Natural killer cell (primary cell): ENCODE data around the gene BCAS3. TPM values are rescaled to one million over a fixed set of nuclear protein-coding genes. Genes with fewer than 3 reads are reported as not detected.

Experiments
- ATAC-seq, 3 donors: fragments of 150-1000 bp in 2 of 3; fragments of 200-7000 bp in 1 of 3; cut with Tn5 transposase; 1 replicate in 1 of 3; 2 replicates in 2 of 3; pipeline ENCODE4 v1.10.0; 2021; ENCODE audit warnings: mild to moderate bottlenecking in 2 of 3, moderate library complexity in 2 of 3
- DNase-seq, 2 donors: peaks; one replicate each; pipeline versions ENCODE4 v3.0.0 to v3.0.0-alpha.2; 2013 to 2021; ENCODE audit warnings: mixed read lengths in 1 of 2
- H3K27ac ChIP-seq: one replicate; pipeline ENCODE4 v1.5.1; 2013; ENCODE audit warnings: mild to moderate bottlenecking, low read length
- H3K27me3 ChIP-seq: one replicate; pipeline ENCODE4 v1.6.1; 2013; ENCODE audit warnings: low read length; ENCODE audit not compliant: control insufficient read depth, insufficient read depth
- H3K36me3 ChIP-seq: one replicate; pipeline ENCODE4 v1.6.1; 2013; ENCODE audit warnings: low read length; ENCODE audit not compliant: control insufficient read depth, insufficient read depth
- H3K4me1 ChIP-seq: one replicate; pipeline ENCODE4 v1.6.1; 2013; ENCODE audit warnings: low read length; ENCODE audit not compliant: control insufficient read depth, insufficient read depth
- H3K4me3 ChIP-seq: one replicate; pipeline ENCODE4 v1.5.1; 2013; ENCODE audit warnings: low read length
- H3K9me3 ChIP-seq: one replicate; pipeline ENCODE4 v1.6.1; 2013; ENCODE audit warnings: low read length; ENCODE audit not compliant: control insufficient read depth, insufficient read depth
- H3K27ac Mint-ChIP-seq, 2 donors: one replicate each; pipeline ENCODE4 v1.8.0; 2022; ENCODE audit warnings: mild to moderate bottlenecking in 2 of 2, mixed read lengths in 2 of 2, moderate library complexity in 1 of 2
- H3K27me3 Mint-ChIP-seq, 2 donors: one replicate each; pipeline ENCODE4 v1.8.0; 2022; ENCODE audit warnings: low read depth in 2 of 2, mixed read lengths in 2 of 2
- H3K36me3 Mint-ChIP-seq: one replicate; pipeline ENCODE4 v1.8.0; 2022; ENCODE audit warnings: mixed read lengths
- H3K4me1 Mint-ChIP-seq, 2 donors: one replicate each; pipeline ENCODE4 v1.8.0; 2022; ENCODE audit warnings: mixed read lengths in 2 of 2
- H3K4me3 Mint-ChIP-seq: one replicate; pipeline ENCODE4 v1.8.0; 2022; ENCODE audit warnings: mild to moderate bottlenecking, moderate library complexity, mixed read lengths
- H3K9me3 Mint-ChIP-seq, 2 donors: one replicate each; pipeline ENCODE4 v1.8.0; 2022; ENCODE audit warnings: mixed read lengths in 2 of 2
- WGBS: methylation state at CpG from one replicate; pipeline ENCODE4 v1.1.7; 2013; ENCODE audit warnings: missing lambda C conversion rate; ENCODE audit not compliant: insufficient coverage; 5-methylcytosine and 5-hydroxymethylcytosine counted together
- intact Hi-C: fragments of 100-400 bp; cut with micrococcal nuclease; formaldehyde crosslinking; loops from one replicate; pipeline ENCODE4 v1.14.2; 2022
- total RNA-seq, 4 donors: library from RNA; stranded (reverse); fragments of 120-200 nt in 1 of 4; gene quantifications; one replicate each; pipeline versions ENCODE4 v1.2.3 to v1.2.4, GENCODE V29; 2013 to 2022
- TF ChIP-seq, protein P1 (sequence below): fragments of 200-600 bp; IDR thresholded peaks from one replicate; pipeline ENCODE4 v1.8.0; 2022; ENCODE audit warnings: antibody characterized with exemption

The BCAS3 gene
- total RNA-seq, 3 donors from 2014 or later (not counting 1 experiment from before 2014, with no cell fraction given): 60.5 to 87.8 (median 72.0) TPM

DNA sequence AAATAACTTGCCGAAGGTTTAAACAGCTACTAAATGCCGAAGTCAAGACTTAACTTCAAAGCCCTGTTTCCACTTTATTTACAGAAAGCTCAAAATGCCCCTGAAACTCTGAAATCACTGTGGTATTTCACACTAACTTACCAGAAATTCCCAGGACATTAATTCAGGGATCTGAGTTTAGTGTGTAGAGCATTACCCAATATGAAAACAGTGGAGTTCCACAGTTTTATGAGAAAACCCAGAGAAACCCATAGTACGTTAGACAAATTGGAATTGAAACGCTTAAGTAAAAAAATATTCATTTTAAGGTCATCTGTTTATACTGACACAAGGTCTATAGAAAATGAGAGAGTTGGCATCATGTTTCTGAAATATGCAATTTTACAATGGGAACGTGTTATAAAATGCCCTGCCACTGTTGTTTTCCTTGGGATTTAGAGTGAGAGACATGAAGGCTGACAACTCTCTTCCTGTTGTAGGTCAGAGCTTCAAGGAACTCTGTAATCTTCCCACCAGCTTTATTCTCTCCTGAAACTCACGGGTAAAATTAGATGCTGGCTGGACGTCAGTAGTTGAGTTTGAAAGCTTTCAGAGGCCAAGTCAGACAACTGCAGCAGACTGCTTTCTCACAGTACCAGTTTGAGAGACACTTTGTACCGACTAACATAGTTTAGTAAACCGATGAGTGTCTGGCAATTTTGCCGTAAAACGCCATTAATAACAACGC is 582.6 kb downstream of the BCAS3 start:
- Mint-ChIP-seq H3K4me1 (peaks cover 0 to 3% of the 10 kb centered on the region in 2 donors), H3K27ac (no peak overlapping the region), H3K4me3 (no peak overlapping the region), H3K27me3 (peaks cover 0 to 4% of the 10 kb centered on the region in 2 donors), H3K9me3 (no peaks in the 10 kb centered on the region), H3K36me3 (no peaks in the 10 kb centered on the region)
- no peaks in the 10 kb centered on the region for H3K36me3 ChIP-seq
- no peaks in the 10 kb centered on the region for H3K9me3 ChIP-seq
- intact Hi-C loops: no loop called here
- TF ChIP-seq, protein P1, sequence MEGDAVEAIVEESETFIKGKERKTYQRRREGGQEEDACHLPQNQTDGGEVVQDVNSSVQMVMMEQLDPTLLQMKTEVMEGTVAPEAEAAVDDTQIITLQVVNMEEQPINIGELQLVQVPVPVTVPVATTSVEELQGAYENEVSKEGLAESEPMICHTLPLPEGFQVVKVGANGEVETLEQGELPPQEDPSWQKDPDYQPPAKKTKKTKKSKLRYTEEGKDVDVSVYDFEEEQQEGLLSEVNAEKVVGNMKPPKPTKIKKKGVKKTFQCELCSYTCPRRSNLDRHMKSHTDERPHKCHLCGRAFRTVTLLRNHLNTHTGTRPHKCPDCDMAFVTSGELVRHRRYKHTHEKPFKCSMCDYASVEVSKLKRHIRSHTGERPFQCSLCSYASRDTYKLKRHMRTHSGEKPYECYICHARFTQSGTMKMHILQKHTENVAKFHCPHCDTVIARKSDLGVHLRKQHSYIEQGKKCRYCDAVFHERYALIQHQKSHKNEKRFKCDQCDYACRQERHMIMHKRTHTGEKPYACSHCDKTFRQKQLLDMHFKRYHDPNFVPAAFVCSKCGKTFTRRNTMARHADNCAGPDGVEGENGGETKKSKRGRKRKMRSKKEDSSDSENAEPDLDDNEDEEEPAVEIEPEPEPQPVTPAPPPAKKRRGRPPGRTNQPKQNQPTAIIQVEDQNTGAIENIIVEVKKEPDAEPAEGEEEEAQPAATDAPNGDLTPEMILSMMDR: no peak
- WGBS: 91% methylated on average over 12 of the region's 12 CpGs
- DNase-seq: no peak
- no peaks in the 10 kb centered on the region for H3K4me1 ChIP-seq
- ATAC-seq: no peak
- no peak overlapping the region for H3K27ac ChIP-seq
- no peak overlapping the region for H3K4me3 ChIP-seq
- no peaks in the 10 kb centered on the region for H3K27me3 ChIP-seq

DNA sequence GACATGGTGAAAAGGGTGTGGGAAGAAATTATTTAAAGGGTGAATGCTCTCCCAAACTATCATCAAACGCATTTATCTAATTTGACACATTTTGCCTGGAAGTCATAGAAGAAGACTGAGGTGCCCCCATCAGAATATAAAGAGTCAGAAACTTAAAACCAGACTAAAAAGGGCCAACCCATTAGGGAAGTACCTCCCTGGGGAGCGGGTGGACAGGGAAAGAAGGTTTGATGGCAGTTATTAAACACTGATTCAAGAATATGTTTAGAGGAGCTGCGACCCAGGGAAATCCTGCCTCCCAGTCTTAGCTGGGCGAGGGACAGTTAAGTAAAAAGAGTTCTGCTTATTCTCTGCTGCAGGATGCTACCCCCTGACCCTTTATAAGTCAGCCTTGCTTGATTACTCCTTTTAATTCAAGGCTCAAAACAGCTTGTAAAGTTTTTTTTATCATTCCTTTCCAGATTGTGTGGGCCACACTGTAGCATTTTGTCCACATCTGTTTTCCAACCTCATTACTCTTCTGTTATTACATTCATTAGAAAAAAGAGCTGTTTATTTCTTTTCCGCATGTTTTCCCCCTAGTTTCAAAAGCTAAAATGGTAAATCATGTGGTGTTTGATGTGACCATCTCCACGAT is 583.5 kb downstream of the BCAS3 start:
- Histone ChIP-seq H3K9me3 (no peaks in the 10 kb centered on the region), H3K36me3 (no peaks in the 10 kb centered on the region), H3K4me1 (no peaks in the 10 kb centered on the region), H3K27me3 (no peaks in the 10 kb centered on the region), H3K27ac (no peak overlapping the region), H3K4me3 (no peak overlapping the region)
- no peak overlapping the region for H3K4me3 Mint-ChIP-seq
- intact Hi-C loops: no loop called here
- DNase-seq (no peak), ATAC-seq (no peak)
- TF ChIP-seq, protein P1: no peak
- 87% methylated on average over 6 of the region's 6 CpGs for WGBS
- no peaks in the 10 kb centered on the region for H3K36me3 Mint-ChIP-seq
- H3K27me3 Mint-ChIP-seq: peaks cover 0 to 4% of the 10 kb centered on the region in 2 donors
- no peaks in the 10 kb centered on the region for H3K9me3 Mint-ChIP-seq
- no peaks in the 10 kb centered on the region for H3K4me1 Mint-ChIP-seq
- no peak overlapping the region for H3K27ac Mint-ChIP-seq

DNA sequence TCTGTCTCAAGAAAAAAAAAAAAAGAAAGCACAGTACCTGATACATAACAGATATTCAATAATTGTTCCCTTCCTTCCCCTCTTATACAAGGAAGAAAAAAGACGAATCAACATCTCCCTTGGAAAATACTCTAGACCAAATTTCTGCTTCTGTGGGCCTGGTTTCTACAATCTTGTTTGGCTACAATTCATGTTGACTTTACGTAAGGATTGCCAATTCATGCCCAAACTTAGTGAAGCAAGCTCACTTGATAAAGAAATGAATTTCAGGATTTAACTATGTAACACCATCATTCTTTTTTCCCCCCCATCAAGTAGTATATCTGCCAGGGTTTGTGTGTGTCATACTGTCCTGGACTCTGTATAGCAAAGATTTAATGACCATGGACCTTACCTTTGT is 587.7 kb downstream of the BCAS3 start:
- no peaks in the 10 kb centered on the region for H3K36me3 ChIP-seq
- Mint-ChIP-seq H3K9me3 (no peaks in the 10 kb centered on the region), H3K27me3 (no peaks in the 10 kb centered on the region), H3K4me3 (no peak overlapping the region), H3K27ac (no peak overlapping the region), H3K4me1 (no peaks in the 10 kb centered on the region), H3K36me3 (no peaks in the 10 kb centered on the region)
- H3K27me3 ChIP-seq: no peaks in the 10 kb centered on the region
- H3K27ac ChIP-seq: no peak overlapping the region
- H3K4me3 ChIP-seq: no peak overlapping the region
- DNase-seq (no peak), ATAC-seq (no peak)
- H3K9me3 ChIP-seq: no peaks in the 10 kb centered on the region
- WGBS: 100% methylated on average over 1 of the region's 2 CpGs
- H3K4me1 ChIP-seq: no peaks in the 10 kb centered on the region
- intact Hi-C loops: no loop called here
- TF ChIP-seq, protein P1: no peak
